NT2/D1 (cell line): Measurements from ENCODE around the gene JUNB.

Source experiments
- DNase-seq: peaks from one replicate; pipeline ENCODE4 v3.0.0-alpha.2; 2011; ENCODE audit warnings: low read depth, low spot score
- H3K27me3 ChIP-seq: 2 replicates; pipeline ENCODE4 v1.6.0; 2011; ENCODE audit warnings: mild to moderate bottlenecking; ENCODE audit not compliant: insufficient read length, insufficient read depth
- H3K36me3 ChIP-seq: 2 replicates; pipeline ENCODE4 v1.6.1; 2011; ENCODE audit warnings: mild to moderate bottlenecking, low read length, mixed read lengths; ENCODE audit not compliant: insufficient read depth, insufficient read length
- H3K4me1 ChIP-seq: 2 replicates; pipeline ENCODE4 v1.5.1; 2011; ENCODE audit not compliant: insufficient read depth, insufficient read length
- H3K4me3 ChIP-seq: 2 replicates; pipeline ENCODE4 v1.5.1; 2011; ENCODE audit warnings: low read depth; ENCODE audit not compliant: insufficient read length
- H3K9ac ChIP-seq: 2 replicates; pipeline ENCODE4 v1.6.0; 2011; ENCODE audit warnings: low read depth; ENCODE audit not compliant: insufficient read length
- H3K9me3 ChIP-seq: 2 replicates; pipeline ENCODE4 v1.5.1; 2011; ENCODE audit warnings: mild to moderate bottlenecking, low read length; ENCODE audit not compliant: insufficient read depth
- SUZ12 ChIP-seq: IDR thresholded peaks from 2 replicates; pipeline ENCODE4 v1.6.1; 2011; ENCODE audit not compliant: insufficient read length, insufficient read depth; ENCODE audit errors: extremely low read depth
- YY1 ChIP-seq: IDR thresholded peaks from 2 replicates; pipeline ENCODE4 v1.6.1; 2011; ENCODE audit not compliant: insufficient read length, insufficient read depth
- ZNF274 ChIP-seq: IDR thresholded peaks from 2 replicates; pipeline ENCODE4 v1.6.1; 2011; ENCODE audit warnings: mild to moderate bottlenecking, low read depth, low read length

Gene JUNB

DNA sequence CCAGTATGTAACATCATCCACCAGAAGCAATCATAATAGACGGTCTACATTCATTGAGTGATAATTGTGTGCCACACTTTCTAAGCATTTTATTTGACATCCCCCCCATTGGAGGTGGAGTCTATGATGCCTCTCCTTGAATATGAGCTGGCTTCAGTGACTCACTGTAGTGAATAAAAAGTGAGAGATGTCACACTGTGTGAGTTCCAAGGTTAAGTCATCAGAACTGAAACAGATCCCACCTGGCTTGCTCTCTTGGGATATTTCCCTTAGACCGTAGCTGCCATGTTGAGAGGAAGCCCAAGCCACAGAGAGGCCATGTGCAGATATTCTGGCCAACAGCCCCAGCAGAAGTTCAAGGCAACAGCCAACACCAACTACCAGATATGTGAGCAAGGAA lies 30.5 kb downstream of the JUNB start:
- no peak overlapping the region for H3K4me3 ChIP-seq
- no peak overlapping the region for H3K9ac ChIP-seq
- no peaks in the 10 kb centered on the region for H3K27me3 ChIP-seq
- peaks cover 4% of the 10 kb centered on the region for H3K4me1 ChIP-seq
- no peak for DNase-seq
- TF ChIP-seq YY1 (no peak), SUZ12 (no peak), ZNF274 (no peak)
- H3K9me3 ChIP-seq = no peaks in the 10 kb centered on the region
- peaks cover 9% of the 10 kb centered on the region for H3K36me3 ChIP-seq

DNA sequence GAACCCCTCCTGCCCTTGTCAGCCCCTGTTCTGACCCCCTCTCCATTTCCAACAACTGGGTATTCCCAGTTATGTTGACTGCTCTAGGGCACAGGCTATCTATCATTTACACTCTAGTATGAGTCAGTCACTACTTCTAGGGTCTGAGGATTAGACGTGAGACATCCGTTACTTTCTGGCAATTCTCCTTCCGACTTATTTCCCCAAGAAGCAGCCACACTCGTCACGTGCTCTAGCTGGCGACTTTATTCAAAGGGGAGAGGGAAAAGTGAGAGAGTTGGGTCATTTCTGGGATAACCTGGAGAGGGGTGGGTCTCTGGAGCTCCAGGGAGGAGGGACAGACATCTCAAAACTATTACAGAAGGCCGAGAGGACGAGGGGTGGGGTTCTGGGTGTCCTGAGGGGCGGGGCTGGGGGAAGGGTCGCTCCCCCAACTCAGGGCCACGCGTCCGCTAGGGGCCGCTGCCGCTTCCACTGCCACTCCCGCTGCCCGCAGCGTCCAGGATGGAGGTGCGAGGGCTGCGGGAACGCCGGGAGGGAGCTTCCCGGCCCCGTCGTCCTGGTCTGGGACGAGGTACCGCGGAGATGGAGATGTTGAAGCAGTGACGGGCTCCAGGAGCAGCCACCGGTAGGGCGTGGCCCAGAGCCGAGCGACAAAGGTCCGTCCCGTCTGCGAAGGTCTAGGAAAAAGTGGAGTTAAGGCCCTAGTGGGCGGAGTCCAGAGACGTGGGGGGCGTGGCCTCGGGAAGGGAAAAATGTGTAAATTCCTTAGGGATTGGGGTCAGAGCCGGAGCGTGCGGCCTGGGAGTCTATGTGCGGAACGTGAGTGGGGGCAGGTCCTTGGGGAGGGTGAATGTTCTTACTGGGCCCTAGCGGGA lies 34.2 kb downstream of the JUNB start:
- H3K4me3 ChIP-seq = peak overlapping the region; percentile 38
- peaks cover 4% of the 10 kb centered on the region for H3K4me1 ChIP-seq
- no peaks in the 10 kb centered on the region for H3K36me3 ChIP-seq
- no peaks in the 10 kb centered on the region for H3K9me3 ChIP-seq
- TF ChIP-seq YY1 (no peak), SUZ12 (no peak), ZNF274 (no peak)
- no peaks in the 10 kb centered on the region for H3K27me3 ChIP-seq
- peak; percentile 79 for DNase-seq
- H3K9ac ChIP-seq = peak overlapping the region; percentile 80

DNA sequence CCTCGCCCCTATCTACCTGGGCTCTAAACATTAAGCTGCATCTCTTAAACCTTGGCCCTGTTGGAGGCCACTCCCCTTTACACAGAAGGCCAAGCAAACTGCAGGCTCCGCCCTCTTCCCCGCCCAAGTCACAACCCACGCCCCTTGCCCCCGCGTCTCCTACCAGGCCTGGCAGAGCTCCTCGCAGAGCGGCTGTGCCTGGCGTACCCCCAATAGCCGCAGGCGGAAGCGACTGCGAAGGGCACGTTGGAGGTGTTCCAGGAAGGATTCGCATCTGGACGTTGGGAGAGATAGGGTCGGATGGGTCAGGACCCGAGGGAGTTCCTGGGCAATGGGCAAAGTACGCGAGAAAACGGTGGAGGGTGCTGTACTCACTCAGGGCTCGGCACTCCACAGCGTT lies 37.2 kb downstream of the JUNB start:
- DNase-seq = no peak
- H3K4me3 ChIP-seq = no peak overlapping the region

DNA sequence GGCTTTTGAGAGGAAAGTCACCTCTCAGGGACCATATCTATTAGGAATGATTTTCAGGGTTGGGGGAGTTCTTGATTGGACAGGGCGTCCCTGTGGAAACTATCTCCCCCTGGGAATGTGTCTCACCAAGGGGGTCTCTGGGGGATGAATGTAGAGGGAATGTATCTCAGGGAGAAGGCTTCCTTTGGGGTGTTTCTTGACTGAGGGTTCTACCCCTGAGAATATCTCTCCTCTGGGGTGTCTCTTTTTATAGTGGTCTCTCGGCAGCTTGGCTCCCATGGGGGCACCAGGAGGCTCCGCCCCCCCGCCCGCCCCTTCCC lies 42.1 kb downstream of the JUNB start:
- Histone ChIP-seq H3K36me3 (no peaks in the 10 kb centered on the region), H3K27me3 (peaks cover 21% of the 10 kb centered on the region), H3K9me3 (no peaks in the 10 kb centered on the region), H3K4me1 (peaks cover 5% of the 10 kb centered on the region), H3K9ac (no peak overlapping the region), H3K4me3 (peak overlapping the region; percentile 6)
- DNase-seq = no peak
- TF ChIP-seq SUZ12 (no peak), YY1 (no peak), ZNF274 (no peak)

More for the DNA sequence above, 37.2 kb downstream of the JUNB start:
- H3K4me1 ChIP-seq = peaks cover 6% of the 10 kb centered on the region
- TF ChIP-seq SUZ12 = no peak
- TF ChIP-seq ZNF274 = no peak
- TF ChIP-seq YY1 = no peak
- no peaks in the 10 kb centered on the region for H3K9me3 ChIP-seq
- H3K27me3 ChIP-seq = no peaks in the 10 kb centered on the region
- no peak overlapping the region for H3K9ac ChIP-seq
- no peaks in the 10 kb centered on the region for H3K36me3 ChIP-seq

DNA sequence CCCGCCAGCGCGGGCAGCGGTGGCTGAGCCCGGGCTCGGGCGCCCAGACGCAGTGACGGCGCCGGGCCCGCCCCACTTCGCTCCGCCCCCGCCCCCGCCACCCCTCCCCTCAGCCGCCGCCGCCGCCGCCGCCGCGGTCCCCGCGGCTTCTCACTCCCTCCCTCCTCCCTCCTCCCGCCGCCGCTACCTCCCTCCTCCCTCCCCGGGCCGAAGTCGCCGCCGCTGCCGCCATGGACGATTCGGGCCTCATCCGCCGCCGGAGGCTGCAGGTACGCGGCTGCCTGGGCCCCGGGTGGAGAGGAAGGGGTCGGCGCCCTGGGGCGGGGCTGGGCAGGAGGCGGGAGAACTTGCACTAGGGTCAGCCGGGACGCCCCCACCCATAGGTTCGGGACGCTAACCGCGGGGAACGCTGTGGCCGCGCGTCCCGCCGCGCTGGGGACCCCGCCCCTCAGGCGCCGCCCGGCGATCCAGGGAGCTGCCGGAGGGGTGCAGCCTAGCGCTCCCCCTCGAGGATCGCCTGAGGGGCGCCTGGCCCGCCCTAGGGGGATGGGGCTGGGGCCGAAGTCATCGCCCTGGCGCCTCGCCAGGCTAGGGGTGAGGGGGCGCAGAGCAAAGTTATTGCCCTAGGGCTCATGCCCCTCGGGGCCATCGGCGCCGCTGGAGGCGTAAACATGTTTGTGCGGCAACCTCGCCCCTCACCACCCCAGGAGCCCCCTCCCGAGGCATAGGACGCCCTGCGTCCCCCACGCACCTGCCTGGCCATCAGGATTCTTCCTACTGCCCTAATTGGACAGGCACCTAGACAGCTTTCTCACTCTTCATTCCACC lies 42.7 kb downstream of the JUNB start:
- no peak for TF ChIP-seq SUZ12
- no peak for TF ChIP-seq ZNF274
- no peak for TF ChIP-seq YY1
- no peaks in the 10 kb centered on the region for H3K9me3 ChIP-seq
- peak overlapping the region; percentile 83 for H3K9ac ChIP-seq
- peaks cover 6% of the 10 kb centered on the region for H3K4me1 ChIP-seq
- peaks cover 26% of the 10 kb centered on the region for H3K27me3 ChIP-seq
- no peaks in the 10 kb centered on the region for H3K36me3 ChIP-seq
- H3K4me3 ChIP-seq = peak overlapping the region; percentile 61
- no peak for DNase-seq

DNA sequence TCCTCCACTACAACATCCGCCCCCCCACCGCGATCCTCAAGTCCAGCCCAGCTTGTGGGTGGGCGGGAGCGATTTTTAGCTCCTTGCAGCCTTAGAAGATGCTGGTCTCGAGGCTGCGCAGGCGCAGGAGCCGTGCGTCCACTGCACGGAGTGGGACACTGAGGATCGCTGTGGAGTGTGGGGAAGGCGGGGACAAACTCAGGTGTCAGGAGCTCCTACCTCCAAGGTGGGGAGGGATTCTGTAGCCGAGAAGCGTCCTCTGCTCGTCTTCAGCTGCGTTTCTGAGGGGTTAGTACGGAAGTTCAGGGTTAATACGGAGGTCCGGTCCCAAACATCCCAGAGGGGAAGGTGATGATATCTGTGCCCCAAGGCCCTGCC lies 43.3 kb downstream of the JUNB start, which contains the start of gene RTBDN:
Gene RTBDN (minus strand): TSS at position 14 of the 378 bp plus-strand sequence. CDS start 4,600 bp downstream, outside the sequence.
- Histone ChIP-seq H3K9ac (peak within 1 kb of the TSS; percentile 83), H3K27me3 (peaks cover 32% of the 10 kb centered on the region)

DNA sequence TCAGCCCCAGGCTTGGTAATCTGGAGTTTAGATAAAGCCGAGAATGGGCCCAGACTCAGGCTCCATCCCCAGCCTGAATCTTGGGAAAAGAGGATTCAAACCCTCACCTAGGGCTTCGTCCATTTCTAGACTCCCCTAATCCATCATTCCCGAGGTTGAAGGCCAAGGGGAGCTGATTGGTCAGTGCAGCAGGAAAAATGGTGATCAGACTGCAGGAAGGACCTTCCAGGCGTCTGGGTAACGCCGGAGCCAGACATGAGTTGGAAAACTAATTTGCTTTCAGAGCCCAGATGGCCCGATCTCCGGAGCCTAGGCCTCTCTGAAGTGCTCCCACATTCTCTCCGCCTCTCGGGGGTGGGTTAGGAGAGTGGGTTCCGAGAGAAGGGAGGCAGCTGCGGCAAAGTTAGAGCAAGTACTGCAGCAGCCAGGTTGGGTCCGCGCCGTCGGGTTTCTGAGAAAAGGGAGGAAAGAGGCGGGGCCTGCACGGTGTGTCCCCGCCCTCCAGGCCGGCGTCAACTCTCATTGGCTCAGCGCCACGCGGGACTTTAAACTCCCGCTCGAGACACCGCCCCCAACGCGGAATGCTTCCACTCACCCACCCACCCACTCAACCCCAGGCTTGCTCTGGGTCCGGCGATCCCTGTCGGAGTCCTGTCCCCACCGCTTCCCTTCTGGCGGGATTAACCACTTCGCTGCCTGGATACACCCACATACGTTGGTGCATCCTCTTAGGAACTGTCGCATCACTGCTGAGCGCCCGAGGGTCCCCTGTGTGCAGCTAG lies 43.9 kb downstream of the JUNB start:
- Histone ChIP-seq H3K27me3 (peaks cover 38% of the 10 kb centered on the region), H3K36me3 (no peaks in the 10 kb centered on the region), H3K9me3 (no peaks in the 10 kb centered on the region), H3K9ac (peak overlapping the region; percentile 83), H3K4me3 (peak overlapping the region; percentile 61), H3K4me1 (peaks cover 12% of the 10 kb centered on the region)
- no peak for TF ChIP-seq SUZ12
- no peak for TF ChIP-seq YY1
- TF ChIP-seq ZNF274 = no peak
- no peak for DNase-seq

More for the DNA sequence above, 43.3 kb downstream of the JUNB start, which contains the start of gene RTBDN:
- Histone ChIP-seq H3K36me3 (no peaks in the 10 kb centered on the region), H3K9me3 (no peaks in the 10 kb centered on the region), H3K4me3 (peak within 1 kb of the TSS; percentile 61), H3K4me1 (peaks cover 10% of the 10 kb centered on the region)
- DNase-seq = no peak
- TF ChIP-seq YY1 = no peak
- no peak for TF ChIP-seq SUZ12
- TF ChIP-seq ZNF274 = no peak
